Psoas muscle (tissue), 8 donors: ENCODE results near the gene TUBA3D. TPM values are rescaled to one million over a fixed set of nuclear protein-coding genes. Genes with fewer than 3 reads are reported as not detected.
"Not testable (repeated sequence)": the region's sequence is repeated elsewhere in the genome, so short reads cannot be mapped to it uniquely, and the experiment has no call there.

ENCODE experiments used
- ATAC-seq, 4 donors: fragments of 200-7000 bp; cut with Tn5 transposase; one replicate each; pipeline ENCODE4 v1.9.1; 2020; ENCODE audit warnings: moderate library complexity in 3 of 4, mild to moderate bottlenecking in 2 of 4
- DNase-seq, 2 donors: peaks; one replicate each; pipeline ENCODE4 v3.0.0-alpha.2; 2020
- H3K27ac ChIP-seq: fragments of 200-600 bp; one replicate; pipeline ENCODE4 v1.8.0; 2022
- H3K27me3 ChIP-seq, 3 donors: fragments of 200-600 bp in 1 of 3; one replicate each; pipeline versions ENCODE4 v1.6.1 to v1.8.0; 2013 to 2022; ENCODE audit warnings: low read length in 2 of 3, mild to moderate bottlenecking in 2 of 3, moderate library complexity in 1 of 3; ENCODE audit not compliant: insufficient read depth in 3 of 3
- H3K36me3 ChIP-seq, 2 donors: fragments of 200-600 bp in 1 of 2; one replicate each; pipeline versions ENCODE4 v1.6.1 to v1.8.0; 2013 to 2022; ENCODE audit warnings: low read depth in 1 of 2, mild to moderate bottlenecking in 1 of 2, moderate library complexity in 1 of 2; ENCODE audit not compliant: insufficient read depth in 1 of 2
- H3K4me1 ChIP-seq: fragments of 200-600 bp; one replicate; pipeline ENCODE4 v1.8.0; 2022
- H3K4me3 ChIP-seq: fragments of 200-600 bp; one replicate; pipeline ENCODE4 v1.8.0; 2022; ENCODE audit warnings: mild to moderate bottlenecking
- H3K9me3 ChIP-seq: fragments of 200-600 bp; one replicate; pipeline ENCODE4 v1.8.0; 2022
- WGBS, 3 donors: extraction: QIAGEN DNeasy Blood & Tissue Kit; methylation state at CpG; one replicate each; pipeline versions ENCODE4 v1.1.6 to v1.1.7; 2013; 5-methylcytosine and 5-hydroxymethylcytosine counted together
- intact Hi-C, 2 donors: fragments of 100-400 bp; cut with DNase I; formaldehyde crosslinking; loops; one replicate each; pipeline versions ENCODE4 v1.11.0 to v1.14.2; 2022
- polyA plus RNA-seq, 3 donors: library from polyadenylated mRNA; stranded (reverse); fragments of 200-250 nt; gene quantifications; one replicate each; pipeline ENCODE4 v1.2.3, GENCODE V29; 2013
- total RNA-seq, 4 donors: library from RNA; stranded (reverse); fragmentation: NEBNext Ultra II Directional in 2 of 4; extraction: Animal tissue kit (Norgen Biotek cat#: 25700) in 2 of 4; gene quantifications; one replicate each; pipeline versions ENCODE4 v1.2.1 to v1.2.4, GENCODE V29; 2021 to 2023
- donor health status: healthy with polysubstance abuse.
- donor health status: DM: no; HTN: no; CAD: no; lungs with moderate emphysema.
- donor health status: Bipolar disorder and iron deficiency.
- donor health status: healthy.
- donor health status: DM: yes; HTN: yes; CAD: no.
- donor health status: DM: no; HTN: no; CAD: no.
- donor health status: DM: no; HTN: no; CAD: no.
- donor health status: DM: yes; HTN: yes; CAD: no.

The TUBA3D gene
- total and polyA plus RNA-seq, 7 donors, result 0.13 to 0.75 (median 0.23) TPM; not detected in 4

DNA sequence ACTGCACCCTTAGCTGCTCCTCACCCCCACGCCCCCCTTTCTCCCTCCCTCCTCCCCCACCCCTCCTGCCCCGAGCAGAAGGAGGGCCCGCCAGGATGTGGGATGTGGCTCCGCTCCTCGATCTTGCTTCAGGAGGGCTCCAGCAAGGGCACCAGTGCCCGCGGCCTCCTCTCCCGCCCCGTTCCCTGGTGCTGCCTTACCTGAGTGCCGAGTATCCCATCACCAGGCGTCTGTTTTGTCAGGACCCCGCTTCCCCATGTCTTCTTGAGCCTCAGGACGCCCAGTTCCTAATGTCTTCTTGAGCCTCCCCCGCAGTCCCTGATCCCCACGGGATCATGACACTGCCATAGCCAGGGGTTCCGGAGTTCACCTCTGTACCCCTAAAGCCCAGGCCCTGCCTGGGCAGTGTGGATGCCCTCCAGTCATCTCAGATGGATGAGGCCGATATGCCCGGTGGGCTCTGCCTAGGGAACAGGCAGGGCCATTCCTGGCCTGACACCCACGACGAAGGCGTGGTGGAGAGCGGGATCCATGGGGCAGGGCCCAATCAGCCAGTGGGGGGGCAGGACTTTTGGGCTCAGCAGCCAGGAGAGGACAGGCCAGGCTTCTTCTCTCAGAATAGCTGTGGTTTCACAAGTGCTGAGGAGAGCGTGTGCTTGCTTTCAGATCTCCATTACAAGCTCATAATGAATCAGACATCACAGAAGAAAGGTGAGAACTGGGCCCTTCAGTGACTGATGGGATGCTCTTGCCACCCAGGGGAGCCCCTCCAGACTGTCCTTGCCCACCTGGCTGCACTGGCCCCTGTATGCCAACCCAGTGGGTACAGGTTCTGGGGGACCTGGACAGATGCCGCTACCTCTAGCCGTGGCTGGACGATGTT lies 53.3 kb downstream of the TUBA3D start:
- H3K27me3 ChIP-seq, H3K27ac ChIP-seq, H3K36me3 ChIP-seq, intact Hi-C loops, H3K9me3 ChIP-seq, H3K4me1 ChIP-seq: not testable (repeated sequence)
- ATAC-seq (peak in 1 of 4 donors; percentile 18), DNase-seq (peak in 1 of 2 donors; percentile 2)
- WGBS, 3 donors, result 72 to 78% (median 77%) methylated on average over 23 to 25 of the region's 26 CpGs
- peak overlapping the region; percentile 55 for H3K4me3 ChIP-seq

DNA sequence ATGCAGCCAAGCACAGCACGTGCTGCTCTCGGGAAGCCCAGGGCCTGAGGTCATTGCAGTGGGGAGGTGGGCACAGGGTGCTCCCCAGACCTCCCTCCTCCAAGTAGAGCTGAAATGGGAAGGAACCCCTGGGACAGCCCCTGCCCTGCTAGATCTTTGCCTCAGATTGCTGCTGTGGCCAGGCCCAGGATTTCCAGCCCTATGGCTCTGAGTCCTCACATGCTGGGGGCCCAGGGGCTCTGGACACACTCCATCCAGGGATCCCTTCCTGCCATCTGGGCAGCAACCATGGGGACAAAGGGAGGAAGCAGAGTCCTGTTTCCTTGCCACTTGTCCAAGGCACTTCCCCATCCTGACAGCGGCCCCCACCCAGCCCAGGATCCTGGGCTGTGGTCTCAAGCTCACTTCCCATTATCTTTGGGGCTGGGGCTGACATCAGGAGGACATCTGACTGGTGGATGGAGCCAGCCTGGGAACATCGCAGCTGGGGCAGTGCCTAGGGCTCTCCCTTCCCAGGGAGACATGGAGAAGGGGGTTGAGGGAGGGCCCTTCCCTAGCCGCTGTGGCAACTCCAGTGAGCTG lies 54.0 kb downstream of the TUBA3D start:
- ATAC-seq, H3K36me3 ChIP-seq, H3K9me3 ChIP-seq, intact Hi-C loops, H3K27ac ChIP-seq, H3K27me3 ChIP-seq, DNase-seq, H3K4me1 ChIP-seq, H3K4me3 ChIP-seq: not testable (repeated sequence)
- WGBS, 3 donors, result 89 to 96% (median 90%) methylated on average over 4 to 5 of the region's 5 CpGs

DNA sequence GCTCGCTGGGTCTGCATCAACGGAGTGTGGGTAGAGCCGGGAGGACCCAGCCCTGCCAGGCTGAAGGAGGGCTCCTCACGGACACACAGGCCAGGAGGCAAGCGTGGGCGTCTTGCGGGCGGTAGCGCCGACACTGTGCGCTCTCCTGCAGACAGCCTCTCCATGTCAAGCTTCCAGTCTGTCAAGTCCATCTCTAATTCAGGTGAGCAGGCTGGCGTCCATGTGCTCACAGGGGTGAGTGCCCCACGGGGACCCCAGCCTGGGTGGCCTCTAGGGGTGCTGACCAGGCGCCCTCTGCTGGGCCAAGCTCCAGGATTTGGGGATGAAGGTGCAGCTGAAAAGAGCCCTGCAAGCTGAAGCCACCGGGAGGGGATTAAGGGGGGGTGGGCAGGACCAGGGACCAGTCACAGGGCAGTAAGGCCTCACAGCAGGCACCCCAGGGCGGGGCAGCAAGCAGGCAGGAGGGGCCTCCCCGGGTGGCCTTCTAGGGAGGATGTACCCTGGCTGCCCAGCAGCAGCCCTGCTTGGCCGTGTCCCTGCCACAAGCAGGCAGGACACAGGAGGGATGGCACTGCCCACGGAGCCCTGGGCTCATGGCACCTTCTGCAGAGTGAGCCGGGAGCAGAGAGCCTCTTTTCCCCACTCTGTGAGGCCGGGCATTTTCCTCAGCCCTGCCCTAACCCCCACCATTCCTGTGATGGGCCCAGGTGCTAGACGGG lies 54.9 kb downstream of the TUBA3D start:
- DNase-seq, H3K9me3 ChIP-seq, H3K4me3 ChIP-seq, H3K27me3 ChIP-seq, H3K27ac ChIP-seq, ATAC-seq, intact Hi-C loops, H3K4me1 ChIP-seq, H3K36me3 ChIP-seq: not testable (repeated sequence)
- WGBS, 3 donors, result 78 to 84% (median 82%) methylated on average over 6 to 20 of the region's 22 CpGs

DNA sequence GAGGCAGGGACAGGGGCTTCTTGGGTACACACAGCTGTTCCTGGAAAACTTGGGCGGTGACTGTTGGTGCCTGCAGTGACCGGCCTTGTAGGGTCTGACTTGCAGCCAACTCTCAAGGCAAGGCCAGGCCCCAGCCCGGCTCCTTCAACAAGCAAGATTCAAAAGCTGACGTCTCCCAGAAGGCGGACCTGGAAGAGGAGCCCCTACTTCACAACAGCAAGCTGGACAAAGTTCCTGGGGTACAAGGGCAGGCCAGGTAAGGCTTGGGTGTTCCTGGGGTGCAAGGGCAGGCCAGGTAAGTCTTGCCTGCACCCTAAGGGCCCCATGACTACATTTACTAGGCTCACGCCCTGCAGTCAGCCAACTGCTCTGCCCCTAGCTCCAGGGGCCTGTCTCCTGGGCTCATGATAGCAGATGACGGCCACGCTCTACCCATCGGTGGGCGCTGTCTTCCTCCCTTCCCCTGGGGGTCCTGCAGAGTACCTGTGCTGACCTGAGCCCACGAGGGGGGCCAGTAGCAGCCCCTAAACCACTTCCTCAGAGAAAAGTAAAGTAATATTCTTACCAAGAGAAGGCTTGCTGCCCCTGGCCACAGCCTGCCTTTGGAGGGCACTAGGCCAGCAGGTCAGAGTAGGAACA lies 55.7 kb downstream of the TUBA3D start:
- DNase-seq, H3K9me3 ChIP-seq, H3K27ac ChIP-seq, H3K36me3 ChIP-seq, intact Hi-C loops, H3K27me3 ChIP-seq, H3K4me1 ChIP-seq, ATAC-seq, H3K4me3 ChIP-seq: not testable (repeated sequence)
- 81 to 92% (median 91%) methylated on average over 2 to 9 of the region's 11 CpGs for WGBS, 3 donors

Other genes with a start within 250 kb of the TUBA3D start
- not detected for gene RAB6D, start 112.0 kb upstream of the TUBA3D start, total RNA-seq
- gene RAB6D, start 112.0 kb upstream of the TUBA3D start, polyA plus RNA-seq, result under 1 TPM; 0.01 to 0.07 (median 0.04) TPM
- 10 to 100 TPM; 30.8 to 46.5 (median 33.3) TPM for gene MZT2A, start 16.3 kb downstream of the TUBA3D start, total RNA-seq
- gene MZT2A, start 16.3 kb downstream of the TUBA3D start, polyA plus RNA-seq, result 10 to 100 TPM; 22.1 to 41.4 (median 34.8) TPM
- under 1 TPM in 1 of 4 donors, not detected in 3; 0.51 TPM for gene CCDC74A, start 51.8 kb downstream of the TUBA3D start, total RNA-seq
- gene CCDC74A, start 51.8 kb downstream of the TUBA3D start, polyA plus RNA-seq, result under 1 TPM; 0.16 to 0.18 (median 0.18) TPM